GM19397 (cell line): ENCODE data around the gene RAB34.
A peak's percentile ranks its signal among the peaks of the same experiment; 100 is the strongest.
"Not testable (repeated sequence)": the region's sequence is repeated elsewhere in the genome, so short reads cannot be mapped to it uniquely, and the experiment has no call there.

Experiments used
- ATAC-seq: cut with Tn5 transposase; IDR thresholded peaks from one replicate; pipeline ENCODE4 v1.9.1; 2021; ENCODE audit warnings: mild to moderate bottlenecking, moderate library complexity; ENCODE audit not compliant: unreplicated experiment

Gene RAB34

GRCh38 chr17:28746611-28747050 is 29.0 kb upstream of the RAB34 start:
- no peak for ATAC-seq

GRCh38 chr17:28745786-28746411 is 28.2 kb upstream of the RAB34 start:
- ATAC-seq: no peak

DNA sequence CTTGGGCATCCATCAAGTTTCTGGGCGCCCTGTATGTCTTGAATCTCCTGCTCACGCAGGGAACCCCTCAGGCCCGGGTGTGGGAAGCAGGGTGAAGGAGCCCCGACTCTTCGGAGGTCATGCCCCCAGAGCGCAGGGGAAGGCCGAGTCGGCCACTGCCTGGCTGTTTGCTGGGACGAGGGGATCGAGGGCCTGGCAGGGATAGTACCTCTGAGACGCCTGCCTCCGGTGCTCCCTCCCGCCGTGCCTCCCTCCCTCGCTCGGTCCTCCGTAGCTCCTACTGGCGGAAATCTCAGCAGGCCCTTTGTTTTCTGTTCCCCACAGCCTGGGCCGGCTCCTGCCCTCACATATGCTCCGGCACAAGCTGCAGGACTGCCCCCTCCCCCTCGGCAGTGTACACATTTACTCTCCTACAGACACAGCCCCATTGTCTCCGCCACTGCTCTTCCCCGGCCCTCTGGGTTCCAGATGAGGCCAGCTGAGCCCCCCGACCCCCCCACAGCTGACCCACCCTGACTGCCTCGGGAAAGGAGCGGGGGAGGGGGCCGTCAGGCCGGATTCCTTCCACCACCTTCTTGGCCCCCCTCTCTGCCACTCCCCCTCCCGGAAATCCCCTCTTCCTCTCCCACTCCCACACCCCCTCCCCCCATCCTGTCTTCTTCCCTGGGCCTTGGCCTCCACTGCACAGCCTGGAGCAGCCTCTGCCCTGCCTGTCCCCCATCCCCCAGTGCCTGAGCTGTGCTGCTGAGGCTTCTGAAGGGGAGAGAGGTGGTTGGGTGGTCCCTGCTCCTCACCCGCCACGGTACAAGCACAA is 27.5 kb upstream of the RAB34 start:
- ATAC-seq: no peak

GRCh38 chr17:28744104-28744971 is 26.7 kb upstream of the RAB34 start:
- ATAC-seq: peak; percentile 33

GRCh38 chr17:28743243-28744103 is 25.8 kb upstream of the RAB34 start, which contains the start of gene TRAF4:
TRAF4 (plus strand) TSS chr17:28744011; CDS start chr17:28744113, 102 bp downstream.
- peak; percentile 68 for ATAC-seq

DNA sequence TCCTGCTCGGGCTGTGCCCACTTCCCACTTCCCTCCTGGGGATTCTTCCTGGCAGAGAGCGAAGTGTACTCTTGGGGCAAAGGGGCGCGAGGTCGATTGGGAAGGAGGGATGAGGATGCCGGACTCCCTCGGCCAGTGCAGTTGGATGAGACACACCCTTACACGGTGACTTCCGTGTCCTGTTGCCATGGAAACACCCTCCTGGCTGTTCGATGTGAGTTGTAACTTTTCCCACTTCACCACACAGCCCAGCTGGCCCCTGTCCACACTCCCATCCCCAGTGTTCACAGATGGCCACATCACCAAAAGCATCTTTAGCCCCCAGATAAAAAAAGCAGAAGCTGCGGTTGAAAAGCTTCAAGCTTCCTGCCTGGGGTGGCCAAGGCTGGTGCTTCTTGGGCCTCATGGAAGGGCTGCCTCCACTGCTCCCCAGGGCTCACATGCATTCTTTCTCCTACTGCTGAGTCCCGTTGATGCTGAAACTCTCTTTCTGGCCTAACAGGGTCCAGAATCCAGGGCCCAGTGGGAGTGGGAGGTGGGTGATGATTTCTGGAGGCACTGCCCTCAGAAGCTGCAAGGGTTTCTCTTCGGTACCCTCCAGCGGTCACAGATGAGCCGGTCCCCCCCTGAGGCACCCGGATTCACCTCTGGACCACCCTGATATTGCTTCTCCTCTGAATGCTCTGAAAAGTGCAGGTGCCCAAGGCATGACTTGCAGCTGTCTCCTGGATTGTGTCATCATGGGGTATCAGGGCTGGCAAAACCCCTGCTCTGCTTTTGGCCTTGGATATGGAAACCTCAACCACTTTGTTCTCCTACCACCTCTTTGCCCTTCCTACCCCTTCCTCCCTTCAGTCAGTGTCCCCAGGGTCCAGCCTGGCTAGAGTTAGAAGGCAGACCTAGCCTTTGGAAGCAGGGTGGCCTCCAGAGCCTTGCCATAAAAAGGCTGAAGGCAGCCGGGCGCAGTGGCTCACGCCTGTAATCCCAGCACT is 24.0 kb upstream of the RAB34 start:
- ATAC-seq: no peak

DNA sequence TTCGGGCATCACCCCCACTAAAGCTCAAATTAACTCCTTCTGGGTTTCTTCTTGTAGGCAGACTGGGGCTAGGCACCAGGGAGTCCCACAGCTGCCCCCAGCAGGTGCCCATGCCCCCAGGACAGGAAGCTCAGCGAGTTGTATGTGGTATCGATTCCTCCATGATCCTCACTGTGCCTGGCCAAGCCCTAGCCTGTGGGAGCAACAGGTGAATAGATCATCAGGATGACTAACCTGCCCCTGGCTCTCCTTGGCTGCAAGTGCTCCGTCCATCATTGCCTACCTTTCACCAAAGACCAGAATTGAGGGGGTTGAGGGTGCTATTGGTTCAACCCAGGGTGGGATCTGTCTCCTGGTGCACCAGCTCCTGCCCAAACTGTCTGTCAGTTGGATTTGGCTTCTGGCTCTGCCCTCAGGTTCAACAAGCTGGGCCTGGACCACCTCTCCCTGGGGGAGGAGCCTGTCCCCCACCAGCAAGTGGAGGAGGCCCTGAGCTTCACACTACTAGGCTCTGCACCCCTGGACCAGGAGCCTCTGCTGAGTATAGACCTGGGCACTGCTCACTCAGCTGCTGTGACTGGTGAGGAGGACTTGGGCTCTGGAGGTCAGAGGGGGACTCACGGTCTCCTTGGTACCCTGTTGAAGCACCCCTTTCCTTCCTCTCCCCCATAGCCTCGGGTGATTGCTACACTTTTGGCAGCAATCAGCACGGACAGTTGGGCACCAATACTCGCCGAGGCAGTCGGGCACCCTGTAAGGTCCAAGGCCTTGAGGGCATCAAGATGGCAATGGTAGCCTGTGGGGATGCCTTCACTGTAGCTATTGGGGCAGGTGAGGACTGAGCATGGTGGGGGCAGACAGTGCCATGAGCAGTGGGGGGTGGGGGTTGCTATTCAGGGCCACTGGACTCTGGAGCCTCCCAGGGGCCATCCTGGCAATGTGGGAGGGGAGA is 23.0 kb upstream of the RAB34 start:
- no peak for ATAC-seq

GRCh38 chr17:28738680-28739384 is 21.2 kb upstream of the RAB34 start:
- ATAC-seq: no peak

GRCh38 chr17:28737770-28738679 is 20.4 kb upstream of the RAB34 start:
- peak; percentile 58 for ATAC-seq

DNA sequence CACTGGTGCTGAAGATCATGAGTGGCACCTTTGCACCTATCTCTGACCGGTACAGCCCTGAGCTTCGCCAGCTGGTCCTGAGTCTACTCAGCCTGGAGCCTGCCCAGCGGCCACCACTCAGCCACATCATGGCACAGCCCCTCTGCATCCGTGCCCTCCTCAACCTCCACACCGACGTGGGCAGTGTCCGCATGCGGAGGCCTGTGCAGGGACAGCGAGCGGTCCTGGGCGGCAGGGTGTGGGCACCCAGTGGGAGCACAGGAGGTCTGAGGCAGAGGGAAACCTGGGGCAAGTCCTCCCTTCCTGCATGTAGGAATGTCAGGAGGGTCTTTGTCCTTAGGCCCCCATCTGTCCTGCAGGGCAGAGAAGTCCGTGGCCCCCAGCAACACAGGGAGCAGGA is 19.6 kb upstream of the RAB34 start:
- no peak for ATAC-seq

GRCh38 chr17:28735913-28736769 is 18.5 kb upstream of the RAB34 start:
- not testable (repeated sequence) for ATAC-seq

- no peak for ATAC-seq
Measured at GRCh38 chr17:28735242-28735722, 17.6 kb upstream of the RAB34 start.

DNA sequence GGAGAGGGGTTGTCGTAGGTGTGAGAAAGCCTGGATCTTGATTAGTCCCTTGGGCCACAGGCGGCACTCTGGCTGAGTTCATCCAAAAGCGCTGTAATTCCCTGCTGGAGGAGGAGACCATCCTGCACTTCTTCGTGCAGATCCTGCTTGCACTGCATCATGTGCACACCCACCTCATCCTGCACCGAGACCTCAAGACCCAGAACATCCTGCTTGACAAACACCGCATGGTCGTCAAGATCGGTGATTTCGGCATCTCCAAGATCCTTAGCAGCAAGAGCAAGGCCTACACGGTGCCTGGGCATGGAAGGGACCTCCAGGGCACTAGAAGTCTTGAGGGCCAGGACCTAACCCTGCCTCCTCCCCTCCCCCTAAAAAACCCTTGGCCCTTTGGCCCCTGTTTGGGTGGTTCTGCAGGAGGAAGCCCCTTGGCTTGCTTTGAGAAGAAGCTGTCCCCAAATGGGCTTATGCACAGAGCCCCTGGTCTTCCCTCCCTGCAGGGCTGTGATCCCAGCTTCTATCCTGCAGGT is 17.1 kb upstream of the RAB34 start:
- ATAC-seq: no peak

GRCh38 chr17:28733346-28733745 is 15.7 kb upstream of the RAB34 start:
- no peak for ATAC-seq

DNA sequence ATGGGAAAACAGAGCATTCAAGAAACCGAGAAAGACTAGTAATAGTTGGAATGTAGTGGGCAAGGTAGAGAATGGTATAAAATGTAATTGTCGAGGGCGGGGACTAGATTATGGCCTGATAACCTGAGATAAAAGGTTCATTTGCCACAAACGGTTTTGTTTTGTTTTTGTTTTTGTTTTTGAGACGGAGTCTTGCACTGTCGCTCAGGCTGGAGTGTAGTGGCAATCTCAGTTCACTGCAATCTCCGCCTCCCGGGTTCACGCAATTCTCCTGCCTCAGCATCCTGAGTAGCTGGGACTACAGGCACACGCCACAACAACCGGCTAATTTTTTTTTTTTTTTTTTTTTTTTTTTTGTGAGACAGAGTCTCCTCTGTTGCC is 12.3 kb upstream of the RAB34 start:
- no peak for ATAC-seq
